GM12878 (cell line): ENCODE data around the gene GOLGA6B.
"Not testable (repeated sequence)": the region's sequence is repeated elsewhere in the genome, so short reads cannot be mapped to it uniquely, and the experiment has no call there.

ENCODE experiments used
- POLR2AphosphoS5 ChIP-seq: IDR thresholded peaks from 2 replicates; pipeline ENCODE4 v1.6.1; 2011; ENCODE audit warnings: mild to moderate bottlenecking, low read length, inconsistent platforms
- TARDBP ChIP-seq: IDR thresholded peaks from 2 replicates; pipeline ENCODE4 v1.6.1; 2016; ENCODE audit warnings: borderline replicate concordance
- TF ChIP-seq, protein P1 (sequence below), 3 experiments: IDR thresholded peaks in 2 of 3; conservative IDR thresholded peaks in 1 of 3; 2 replicates each; pipeline ENCODE4 v1.5.1; 2011; ENCODE audit warnings: low read depth in 3 of 3, low read length in 3 of 3, mild to moderate bottlenecking in 3 of 3, control low read depth in 2 of 3, moderate library complexity in 2 of 3, inconsistent platforms in 1 of 3, mixed read lengths in 1 of 3; ENCODE audit not compliant: control insufficient read depth in 2 of 3, insufficient read depth in 1 of 3; ENCODE audit errors: extremely low read depth in 1 of 3
- TF ChIP-seq, protein P2 (sequence below): fragments of 450-650 bp; IDR thresholded peaks from 2 replicates; pipeline ENCODE4 v1.6.1; 2017; ENCODE audit warnings: mild to moderate bottlenecking

DNA sequence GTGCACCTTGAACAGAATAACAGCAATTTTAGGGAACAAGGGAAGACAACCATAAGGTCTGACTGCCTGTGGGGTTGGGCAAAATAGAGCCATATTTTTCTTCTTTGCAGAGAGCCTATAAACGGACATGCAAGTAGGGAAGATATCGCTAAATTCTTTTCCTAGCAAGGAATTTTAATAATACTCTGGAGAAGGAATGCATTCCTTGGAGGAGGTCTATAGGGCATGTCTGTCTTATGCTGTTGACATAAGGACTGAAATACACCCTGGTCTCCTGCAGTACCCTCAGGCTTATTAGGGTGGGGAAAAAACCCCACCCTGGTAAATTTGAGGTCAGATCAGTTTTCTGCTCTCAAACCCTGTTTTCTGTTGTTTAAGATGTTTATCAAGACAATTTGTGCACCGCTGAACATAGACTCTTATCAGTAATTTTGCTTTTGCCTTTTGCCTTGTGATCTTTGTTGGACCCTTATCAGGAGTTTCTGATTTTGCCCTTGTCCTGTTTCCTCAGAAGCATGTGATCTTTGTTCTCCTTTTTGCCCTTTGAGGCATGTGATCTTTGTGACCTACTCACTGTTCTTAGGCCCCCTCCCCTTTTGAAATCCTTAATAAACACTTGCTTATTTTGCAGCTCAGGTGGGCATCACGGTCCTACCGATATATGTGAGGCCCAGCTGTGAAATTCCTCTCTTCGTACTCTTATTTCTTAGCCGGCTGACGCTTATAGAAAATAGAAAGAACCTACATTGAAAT is 54.2 kb downstream of the GOLGA6B start:
- TF ChIP-seq TARDBP, POLR2AphosphoS5: not testable (repeated sequence)
- TF ChIP-seq, protein P1, sequence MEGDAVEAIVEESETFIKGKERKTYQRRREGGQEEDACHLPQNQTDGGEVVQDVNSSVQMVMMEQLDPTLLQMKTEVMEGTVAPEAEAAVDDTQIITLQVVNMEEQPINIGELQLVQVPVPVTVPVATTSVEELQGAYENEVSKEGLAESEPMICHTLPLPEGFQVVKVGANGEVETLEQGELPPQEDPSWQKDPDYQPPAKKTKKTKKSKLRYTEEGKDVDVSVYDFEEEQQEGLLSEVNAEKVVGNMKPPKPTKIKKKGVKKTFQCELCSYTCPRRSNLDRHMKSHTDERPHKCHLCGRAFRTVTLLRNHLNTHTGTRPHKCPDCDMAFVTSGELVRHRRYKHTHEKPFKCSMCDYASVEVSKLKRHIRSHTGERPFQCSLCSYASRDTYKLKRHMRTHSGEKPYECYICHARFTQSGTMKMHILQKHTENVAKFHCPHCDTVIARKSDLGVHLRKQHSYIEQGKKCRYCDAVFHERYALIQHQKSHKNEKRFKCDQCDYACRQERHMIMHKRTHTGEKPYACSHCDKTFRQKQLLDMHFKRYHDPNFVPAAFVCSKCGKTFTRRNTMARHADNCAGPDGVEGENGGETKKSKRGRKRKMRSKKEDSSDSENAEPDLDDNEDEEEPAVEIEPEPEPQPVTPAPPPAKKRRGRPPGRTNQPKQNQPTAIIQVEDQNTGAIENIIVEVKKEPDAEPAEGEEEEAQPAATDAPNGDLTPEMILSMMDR (IDR thresholded peaks at IDR 0.05 in 2 of 3, conservative IDR thresholded peaks at IDR 0.05 in 1 of 3; ENCODE audit: control insufficient read depth in 2 of 3, extremely low read depth in 1 of 3, insufficient read depth in 1 of 3, low read depth in 3 of 3, low read length in 3 of 3) = not testable (repeated sequence)
- TF ChIP-seq, protein P2, sequence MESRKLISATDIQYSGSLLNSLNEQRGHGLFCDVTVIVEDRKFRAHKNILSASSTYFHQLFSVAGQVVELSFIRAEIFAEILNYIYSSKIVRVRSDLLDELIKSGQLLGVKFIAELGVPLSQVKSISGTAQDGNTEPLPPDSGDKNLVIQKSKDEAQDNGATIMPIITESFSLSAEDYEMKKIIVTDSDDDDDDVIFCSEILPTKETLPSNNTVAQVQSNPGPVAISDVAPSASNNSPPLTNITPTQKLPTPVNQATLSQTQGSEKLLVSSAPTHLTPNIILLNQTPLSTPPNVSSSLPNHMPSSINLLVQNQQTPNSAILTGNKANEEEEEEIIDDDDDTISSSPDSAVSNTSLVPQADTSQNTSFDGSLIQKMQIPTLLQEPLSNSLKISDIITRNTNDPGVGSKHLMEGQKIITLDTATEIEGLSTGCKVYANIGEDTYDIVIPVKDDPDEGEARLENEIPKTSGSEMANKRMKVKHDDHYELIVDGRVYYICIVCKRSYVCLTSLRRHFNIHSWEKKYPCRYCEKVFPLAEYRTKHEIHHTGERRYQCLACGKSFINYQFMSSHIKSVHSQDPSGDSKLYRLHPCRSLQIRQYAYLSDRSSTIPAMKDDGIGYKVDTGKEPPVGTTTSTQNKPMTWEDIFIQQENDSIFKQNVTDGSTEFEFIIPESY = not testable (repeated sequence)
